GM18909 (cell line): ENCODE measurements around the gene BAZ1A.
"Not testable (repeated sequence)": the region's sequence is repeated elsewhere in the genome, so short reads cannot be mapped to it uniquely, and the experiment has no call there.

Experiments used
- ATAC-seq: cut with Tn5 transposase; IDR thresholded peaks from one replicate; pipeline ENCODE4 v1.9.1; 2021; ENCODE audit warnings: mild to moderate bottlenecking; ENCODE audit not compliant: unreplicated experiment, poor library complexity

BAZ1A gene

GRCh38 chr14:34857689-34858449, 17.3 kb downstream of the BAZ1A start:
- ATAC-seq, result no peak

GRCh38 chr14:34853041-34853440, 22.1 kb downstream of the BAZ1A start:
- ATAC-seq, result no peak

GRCh38 chr14:34851395-34851794, 23.8 kb downstream of the BAZ1A start:
- ATAC-seq, result no peak

GRCh38 chr14:34845869-34846268, 29.3 kb downstream of the BAZ1A start:
- ATAC-seq, result no peak

GRCh38 chr14:34843011-34843554, 32.1 kb downstream of the BAZ1A start:
- ATAC-seq, result no peak

GRCh38 chr14:34837801-34838322, 37.3 kb downstream of the BAZ1A start:
- ATAC-seq, result no peak

GRCh38 chr14:34835312-34835711, 39.8 kb downstream of the BAZ1A start:
- ATAC-seq, result no peak

- ATAC-seq, result no peak
Observed at GRCh38 chr14:34833549-34834523, 41.3 kb downstream of the BAZ1A start.

GRCh38 chr14:34826661-34827060, 48.5 kb downstream of the BAZ1A start:
- no peak for ATAC-seq

GRCh38 chr14:34824826-34825225, 50.3 kb downstream of the BAZ1A start:
- ATAC-seq, result no peak

- ATAC-seq, result no peak
Observed at GRCh38 chr14:34824256-34824655, 50.9 kb downstream of the BAZ1A start.

GRCh38 chr14:34817768-34818167, 57.4 kb downstream of the BAZ1A start:
- no peak for ATAC-seq

- no peak for ATAC-seq
Observed at GRCh38 chr14:34810028-34810427, 65.1 kb downstream of the BAZ1A start.

- ATAC-seq, result no peak
Observed at GRCh38 chr14:34806257-34806656, 68.9 kb downstream of the BAZ1A start.

- ATAC-seq, result no peak
Observed at GRCh38 chr14:34804933-34805332, 70.2 kb downstream of the BAZ1A start.

- ATAC-seq, result not testable (repeated sequence)
Observed at GRCh38 chr14:34798861-34799260, 76.3 kb downstream of the BAZ1A start.

- ATAC-seq, result no peak
Observed at GRCh38 chr14:34797747-34798583, 77.2 kb downstream of the BAZ1A start.

GRCh38 chr14:34796902-34797301, 78.3 kb downstream of the BAZ1A start:
- no peak for ATAC-seq

GRCh38 chr14:34794941-34795340, 80.2 kb downstream of the BAZ1A start:
- no peak for ATAC-seq

- no peak for ATAC-seq
Observed at GRCh38 chr14:34794217-34794616, 80.9 kb downstream of the BAZ1A start.
